Ascending aorta (tissue), 2 donors: ENCODE data around the gene PAFAH1B2. TPM values are rescaled to one million over a fixed set of nuclear protein-coding genes. Genes with fewer than 3 reads are reported as not detected.
A peak's percentile ranks its signal among the peaks of the same experiment; 100 is the strongest.

ENCODE experiments used
- DNase-seq, 2 donors: peaks; one replicate each; pipeline ENCODE4 v3.0.0-alpha.2; 2019; ENCODE audit warnings: low spot score in 2 of 2
- H3K27ac ChIP-seq, 2 donors: fragments of 200-600 bp; sonication (generic); one replicate each; pipeline ENCODE4 v1.5.1; 2016 to 2017; ENCODE audit warnings: mild to moderate bottlenecking in 1 of 2
- H3K27me3 ChIP-seq: fragments of 200-600 bp; sonication (generic); one replicate; pipeline ENCODE4 v1.5.1; 2017
- H3K36me3 ChIP-seq, 2 donors: fragments of 200-600 bp; sonication (generic); one replicate each; pipeline ENCODE4 v1.5.1; 2016
- H3K4me1 ChIP-seq, 2 donors: fragments of 200-600 bp; sonication (generic); one replicate each; pipeline ENCODE4 v1.5.1; 2016 to 2017; ENCODE audit warnings: mild to moderate bottlenecking in 1 of 2
- H3K4me3 ChIP-seq, 2 donors: fragments of 200-600 bp; sonication (generic); one replicate each; pipeline ENCODE4 v1.5.1; 2016 to 2017; ENCODE audit warnings: mild to moderate bottlenecking in 1 of 2
- H3K9me3 ChIP-seq, 2 donors: fragments of 200-600 bp; sonication (generic); one replicate each; pipeline ENCODE4 v1.5.1; 2016
- CTCF ChIP-seq, 3 experiments: fragments of 200-600 bp in 2 of 3; fragments of 450-650 bp in 1 of 3; sonication (generic) in 2 of 3; IDR thresholded peaks; one replicate each; pipeline ENCODE4 v1.5.1; 2016 to 2019; ENCODE audit warnings: antibody characterized with exemption in 3 of 3, mild to moderate bottlenecking in 1 of 3, moderate library complexity in 1 of 3
- intact Hi-C: fragments of 100-400 bp; cut with DNase I; formaldehyde crosslinking; loops from one replicate; pipeline ENCODE4 v1.15.1; 2023
- total RNA-seq: library from RNA; depleted of rRNA; stranded (reverse); fragments of >200 nt; gene quantifications from one replicate; pipeline ENCODE4 v1.1.0, GENCODE V29; 2016

Gene PAFAH1B2
- total RNA-seq, 1 donor from 2014 or later = 60.7 TPM

- Histone ChIP-seq H3K27ac (peak overlapping the region; percentile 96 to 98), H3K27me3 (no peaks in the 10 kb centered on the region), H3K36me3 (peaks cover 39 to 68% of the 10 kb centered on the region in 2 donors), H3K9me3 (no peaks in the 10 kb centered on the region), H3K4me3 (peak overlapping the region; percentile 68 to 97), H3K4me1 (peaks cover under 1 to 9% of the 10 kb centered on the region in 2 donors)
- intact Hi-C loops = loop anchor here (1.0 kb wide), 3 partner anchors 20 to 28 kb away; partner anchors contain the start of gene SIDT2
- TF ChIP-seq CTCF (IDR thresholded peaks at IDR 0.05) = peak in 1 of 3 experiments; percentile 12
- DNase-seq = no peak
Observed at GRCh38 chr11:117198613-117199012, 54.5 kb downstream of the PAFAH1B2 start.

- Histone ChIP-seq H3K4me1 (peaks cover 7 to 9% of the 10 kb centered on the region in 2 donors), H3K27ac (peak within 1 kb of the TSS; percentile 96 to 98), H3K27me3 (no peaks in the 10 kb centered on the region), H3K4me3 (peak within 1 kb of the TSS; percentile 68 to 97), H3K9me3 (no peaks in the 10 kb centered on the region), H3K36me3 (peaks cover 39 to 68% of the 10 kb centered on the region in 2 donors)
- no peak for TF ChIP-seq CTCF (IDR thresholded peaks at IDR 0.05)
- intact Hi-C loops = loop anchor here (1.0 kb wide), 2 partner anchors 21 kb away; partner anchors contain the start of gene SIDT2
- peak; percentile 87 to 99 for DNase-seq
Observed at GRCh38 chr11:117199053-117199915, 55.2 kb downstream of the PAFAH1B2 start, which contains the start of gene TAGLN. TSS of gene TAGLN (plus strand) at chr11:117199370. CDS start at chr11:117203014, 3,644 bp downstream.

- Histone ChIP-seq H3K9me3 (no peaks in the 10 kb centered on the region), H3K4me1 (peaks cover 12 to 14% of the 10 kb centered on the region in 2 donors), H3K4me3 (peak overlapping the region; percentile 68 to 97), H3K27ac (peak overlapping the region; percentile 96 to 98), H3K36me3 (peaks cover 45 to 73% of the 10 kb centered on the region in 2 donors), H3K27me3 (no peaks in the 10 kb centered on the region)
- no peak for DNase-seq
- no peak for TF ChIP-seq CTCF (IDR thresholded peaks at IDR 0.05)
- intact Hi-C loops = loop anchor here (1.0 kb wide), 2 partner anchors 20 to 22 kb away; partner anchors contain the start of gene SIDT2
Observed at GRCh38 chr11:117199916-117200812, 56.1 kb downstream of the PAFAH1B2 start.

- Histone ChIP-seq H3K27me3 (no peaks in the 10 kb centered on the region), H3K4me1 (peaks cover 16 to 18% of the 10 kb centered on the region in 2 donors), H3K9me3 (no peaks in the 10 kb centered on the region), H3K27ac (peak overlapping the region; percentile 96 to 98), H3K36me3 (peaks cover 50 to 70% of the 10 kb centered on the region in 2 donors), H3K4me3 (peak overlapping the region; percentile 68 to 97)
- intact Hi-C loops = no loop called here
- no peak for DNase-seq
- TF ChIP-seq CTCF (IDR thresholded peaks at IDR 0.05) = no peak
Observed at GRCh38 chr11:117200813-117201657, 56.9 kb downstream of the PAFAH1B2 start.
